PC-9 (cell line): ENCODE measurements around the gene CHIC2. TPM values are rescaled to one million over a fixed set of nuclear protein-coding genes. Genes with fewer than 3 reads are reported as not detected.

Experiments used
- BruUV-seq: library from RNA; stranded (reverse); fragments of 400-500 nt; replicated peaks from 2 replicates; lab custom pipeline; 2021; lab: Mats Ljungman, UMichigan
- CTCF ChIA-PET: fragments of 300-600 bp; sonication (Branson Sonifier 250); formaldehyde crosslinking; loops from one replicate; lab custom pipeline; 2022; ENCODE audit warnings: antibody characterized with exemption; lab: Charles Lee
- POLR2A ChIA-PET: fragments of 300-600 bp; sonication (Branson Sonifier 250); formaldehyde crosslinking; loops from one replicate; lab custom pipeline; 2022; ENCODE audit warnings: antibody characterized with exemption; ENCODE audit not compliant: unreplicated experiment; lab: Charles Lee
- DNase-seq, 2 experiments: peaks; one replicate each; pipeline versions ENCODE4 v3.0.0 to v3.0.0-alpha.2; 2015 to 2022; ENCODE audit warnings: mixed read lengths in 1 of 2
- H2AFZ ChIP-seq: fragments of 200-600 bp; sonication (generic); 2 replicates; pipeline ENCODE4 v1.8.1; 2017; ENCODE audit warnings: antibody characterized with exemption
- H3F3A ChIP-seq: fragments of 200-600 bp; sonication (generic); 2 replicates; pipeline ENCODE4 v1.8.1; 2017; ENCODE audit warnings: antibody characterized with exemption, mild to moderate bottlenecking, low read depth; ENCODE audit not compliant: insufficient read depth
- H3K27ac ChIP-seq: fragments of 200-600 bp; sonication (generic); 2 replicates; pipeline ENCODE4 v1.6.1; 2016; ENCODE audit warnings: mixed run types
- H3K27me3 ChIP-seq: fragments of 200-600 bp; sonication (generic); 2 replicates; pipeline ENCODE4 v1.6.1; 2016; ENCODE audit warnings: low read depth, mixed run types; ENCODE audit not compliant: insufficient read depth
- H3K36me3 ChIP-seq: fragments of 200-600 bp; sonication (generic); 2 replicates; pipeline ENCODE4 v1.6.1; 2016; ENCODE audit warnings: low read depth, mixed run types
- H3K4me1 ChIP-seq: fragments of 200-600 bp; sonication (generic); replicated peaks from 2 replicates; pipeline ENCODE4 v1.6.1; 2016; ENCODE audit warnings: mixed run types; ENCODE audit not compliant: insufficient read depth
- H3K4me2 ChIP-seq: fragments of 200-600 bp; sonication (generic); 2 replicates; pipeline ENCODE4 v1.6.1; 2017; ENCODE audit warnings: mixed run types
- H3K4me3 ChIP-seq: fragments of 200-600 bp; sonication (generic); 2 replicates; pipeline ENCODE4 v1.6.1; 2016; ENCODE audit warnings: mixed run types
- H3K79me2 ChIP-seq: fragments of 200-600 bp; sonication (generic); 2 replicates; pipeline ENCODE4 v1.6.1; 2017; ENCODE audit warnings: low read depth, mixed run types
- H3K9me2 ChIP-seq: fragments of 200-600 bp; sonication (generic); 2 replicates; pipeline ENCODE4 v1.8.1; 2017; ENCODE audit warnings: mild to moderate bottlenecking; ENCODE audit not compliant: insufficient read depth
- H3K9me3 ChIP-seq: fragments of 200-600 bp; sonication (generic); 2 replicates; pipeline ENCODE4 v1.8.1; 2016; ENCODE audit warnings: low read depth; ENCODE audit not compliant: insufficient read depth
- H4K20me1 ChIP-seq: fragments of 200-600 bp; sonication (generic); 2 replicates; pipeline ENCODE4 v1.8.1; 2017; ENCODE audit not compliant: insufficient read depth
- CTCF ChIP-seq: fragments of 200-600 bp; sonication (generic); conservative IDR thresholded peaks from 2 replicates; pipeline ENCODE4 v1.6.1; 2017; ENCODE audit warnings: mixed run types, antibody characterized with exemption, mild to moderate bottlenecking, moderate library complexity
- EZH2 ChIP-seq: fragments of 200-600 bp; sonication (generic); IDR thresholded peaks from 2 replicates; pipeline ENCODE4 v1.8.0; 2017; ENCODE audit warnings: antibody characterized with exemption, low read depth
- intact Hi-C: fragments of 100-400 bp; cut with micrococcal nuclease; formaldehyde crosslinking; loops from one replicate; pipeline ENCODE4 v1.10.0; 2022; ENCODE audit not compliant: unreplicated experiment
- total RNA-seq: library from RNA; stranded (reverse); gene quantifications from 2 replicates; pipeline ENCODE4 v1.2.3, GENCODE V29; 2021

The CHIC2 gene
- total RNA-seq, 1 experiment from 2014 or later, result 12.1 TPM

GRCh38 chr4:54038056-54038455 is 26.3 kb downstream of the CHIC2 start:
- no peak overlapping the region for H3K4me2 ChIP-seq
- H3K27me3 ChIP-seq, result no peaks in the 10 kb centered on the region
- intact Hi-C loops, result no loop called here
- ChIA-PET POLR2A (no interaction called here), CTCF (no interaction called here)
- no peak overlapping the region for H2AFZ ChIP-seq
- no peaks in the 10 kb centered on the region for H3F3A ChIP-seq
- BruUV-seq, result no TSS peak
- no peaks in the 10 kb centered on the region; the same call in 1 of the 2 replicates for H4K20me1 ChIP-seq
- no peaks in the 10 kb centered on the region for H3K9me3 ChIP-seq
- no peaks in the 10 kb centered on the region; the same call in 1 of the 2 replicates for H3K36me3 ChIP-seq
- H3K27ac ChIP-seq, result no peak overlapping the region
- no peak for DNase-seq
- no peaks in the 10 kb centered on the region for H3K9me2 ChIP-seq
- TF ChIP-seq EZH2 (no peak), CTCF (no peak)
- no peaks in the 10 kb centered on the region for H3K4me1 ChIP-seq
- H3K79me2 ChIP-seq, result no peaks in the 10 kb centered on the region
- H3K4me3 ChIP-seq, result no peak overlapping the region

GRCh38 chr4:54036184-54036583 is 28.2 kb downstream of the CHIC2 start:
- Histone ChIP-seq H3K9me2 (no peaks in the 10 kb centered on the region), H3K4me3 (no peak overlapping the region), H4K20me1 (no peaks in the 10 kb centered on the region; the same call in 1 of the 2 replicates), H2AFZ (no peak overlapping the region), H3K79me2 (no peaks in the 10 kb centered on the region), H3K27ac (no peak overlapping the region), H3K4me2 (no peak overlapping the region), H3K4me1 (no peaks in the 10 kb centered on the region), H3K27me3 (no peaks in the 10 kb centered on the region), H3K9me3 (no peaks in the 10 kb centered on the region), H3K36me3 (no peaks in the 10 kb centered on the region; the same call in 1 of the 2 replicates), H3F3A (no peaks in the 10 kb centered on the region)
- DNase-seq, result no peak
- POLR2A ChIA-PET, result no interaction called here
- no TSS peak for BruUV-seq
- intact Hi-C loops, result no loop called here
- TF ChIP-seq EZH2 (no peak), CTCF (no peak)
- CTCF ChIA-PET, result no interaction called here

- Histone ChIP-seq H3K9me2 (no peaks in the 10 kb centered on the region), H3K9me3 (no peaks in the 10 kb centered on the region), H3K4me2 (no peak overlapping the region), H2AFZ (no peak overlapping the region), H3K27ac (no peak overlapping the region), H3K36me3 (no peaks in the 10 kb centered on the region; the same call in 1 of the 2 replicates), H3K79me2 (no peaks in the 10 kb centered on the region), H4K20me1 (no peaks in the 10 kb centered on the region; the same call in 1 of the 2 replicates), H3K27me3 (no peaks in the 10 kb centered on the region), H3K4me3 (no peak overlapping the region), H3K4me1 (no peaks in the 10 kb centered on the region), H3F3A (no peaks in the 10 kb centered on the region)
- intact Hi-C loops, result no loop called here
- ChIA-PET POLR2A (no interaction called here), CTCF (no interaction called here)
- TF ChIP-seq CTCF, result no peak
- no peak for TF ChIP-seq EZH2
- DNase-seq, result no peak
- BruUV-seq, result no TSS peak
Observed at GRCh38 chr4:54032558-54033135, 31.8 kb downstream of the CHIC2 start.
